A549 (cell line): Measurements from ENCODE around the gene TSNAX. TPM values are rescaled to one million over a fixed set of nuclear protein-coding genes. Genes with fewer than 3 reads are reported as not detected.

Experiments used
- ATAC-seq, 2 experiments: fragments of 200-7000 bp in 1 of 2; fragments of >200 bp in 1 of 2; cut with Nextera tagmentation in 1 of 2; cut with Tn5 transposase in 1 of 2; 3 replicates each; pipeline versions ENCODE4 v1.8.0 to v1.9.1; 2018 to 2020; ENCODE audit warnings: mild to moderate bottlenecking in 1 of 2, moderate library complexity in 1 of 2
- CTCF ChIA-PET: fragments of 300-600 bp; sonication (Branson Sonifier 250); formaldehyde crosslinking; extraction: SDS; loops from one replicate; lab custom pipeline; 2021; ENCODE audit warnings: antibody characterized with exemption, inconsistent platforms; lab: Yijun Ruan, JAX
- POLR2A ChIA-PET: fragments of 350-600 bp; formaldehyde crosslinking; extraction: SDS; loops from one replicate; lab custom pipeline; 2021; ENCODE audit warnings: antibody characterized with exemption, inconsistent platforms; lab: Yijun Ruan, JAX
- DNase-seq, 2 experiments: peaks; one replicate each; pipeline versions ENCODE4 v3.0.0 to v3.0.0-alpha.2; 2011 to 2016; ENCODE audit warnings: low read depth in 1 of 2, low spot score in 1 of 2
- FAIRE-seq: peaks from 2 replicates; lab custom pipeline; 2011; peaks lifted over from hg19 to GRCh38; lab: Jason Lieb, UNC
- H3K27ac ChIP-seq, 2 experiments: fragments of >200 bp; sonication (Bioruptor Twin); formaldehyde crosslinking; 3 replicates each; pipeline ENCODE4 v1.5.1; 2016 to 2017
- H3K4me1 ChIP-seq: fragments of >200 bp; sonication (Bioruptor Twin); formaldehyde crosslinking; 3 replicates; pipeline ENCODE4 v1.6.1; 2016
- H3K4me2 ChIP-seq: fragments of >200 bp; sonication (Bioruptor Twin); formaldehyde crosslinking; 3 replicates; pipeline ENCODE4 v1.6.1; 2016
- H3K4me3 ChIP-seq: fragments of >200 bp; sonication (Bioruptor Twin); formaldehyde crosslinking; 3 replicates; pipeline ENCODE4 v1.5.1; 2016
- H3K9me3 ChIP-seq: fragments of >200 bp; sonication (Bioruptor Twin); formaldehyde crosslinking; 3 replicates; pipeline ENCODE4 v1.6.1; 2016
- BHLHE40 ChIP-seq: IDR thresholded peaks from 2 replicates; pipeline ENCODE4 v1.6.1; 2012; ENCODE audit warnings: low read depth, low read length, inconsistent platforms
- CBX2 ChIP-seq: fragments of 200-600 bp; sonication (generic); IDR thresholded peaks from 2 replicates; pipeline ENCODE4 v1.6.1; 2016; ENCODE audit warnings: low read depth, mild to moderate bottlenecking, borderline replicate concordance
- CEBPB ChIP-seq, 2 experiments: fragments of >200 bp in 1 of 2; sonication (Bioruptor Twin) in 1 of 2; formaldehyde crosslinking in 1 of 2; IDR thresholded peaks; 2 replicates each; pipeline ENCODE4 v1.6.1; 2012 to 2016
- EHMT2 ChIP-seq: fragments of 200-600 bp; sonication (generic); IDR thresholded peaks from 2 replicates; pipeline ENCODE4 v1.6.1; 2016; ENCODE audit warnings: antibody characterized with exemption, low read depth, mild to moderate bottlenecking, moderate library complexity
- FOSB ChIP-seq: fragments of 250-450 bp; sonication (Bioruptor Pico); IDR thresholded peaks from 2 replicates; pipeline ENCODE4 v1.5.0; 2020; ENCODE audit warnings: mild to moderate bottlenecking, moderate library complexity
- FOSL2 ChIP-seq, 2 experiments: fragments of 450-650 bp in 1 of 2; fragments of >200 bp in 1 of 2; sonication (Bioruptor Twin) in 1 of 2; formaldehyde crosslinking; IDR thresholded peaks; 2 replicates each; pipeline versions ENCODE4 v1.5.0 to v1.6.1; 2016 to 2020; ENCODE audit warnings: mild to moderate bottlenecking in 1 of 2, moderate library complexity in 1 of 2
- HOXB5 ChIP-seq: fragments of 250-450 bp; sonication (Bioruptor Pico); IDR thresholded peaks from 2 replicates; pipeline ENCODE4 v1.5.0; 2020; ENCODE audit warnings: mild to moderate bottlenecking, moderate library complexity
- JUN ChIP-seq, 2 experiments: fragments of >200 bp; sonication (Bioruptor Twin); formaldehyde crosslinking; IDR thresholded peaks; 2 replicates in 1 of 2; 3 replicates in 1 of 2; pipeline ENCODE4 v1.6.1; 2016 to 2017
- KDM1A ChIP-seq: fragments of 200-600 bp; sonication (generic); IDR thresholded peaks from 2 replicates; pipeline ENCODE4 v1.6.1; 2016; ENCODE audit warnings: low read depth, mild to moderate bottlenecking
- MAFK ChIP-seq: fragments of 450-650 bp; IDR thresholded peaks from 2 replicates; pipeline ENCODE4 v1.6.1; 2014; ENCODE audit not compliant: partially characterized antibody
- MAZ ChIP-seq: fragments of 150-350 bp; IDR thresholded peaks from 2 replicates; pipeline ENCODE4 v1.6.1; 2014; ENCODE audit warnings: antibody characterized with exemption, low read depth, low read length, borderline replicate concordance
- NR3C1 ChIP-seq: fragments of >200 bp; sonication (Bioruptor Twin); formaldehyde crosslinking; IDR thresholded peaks from 3 replicates; pipeline ENCODE4 v1.6.1; 2017
- POLR2A ChIP-seq: IDR thresholded peaks from 2 replicates; pipeline ENCODE4 v1.6.1; 2012; ENCODE audit warnings: mild to moderate bottlenecking, low read length
- POLR2AphosphoS2 ChIP-seq: conservative IDR thresholded peaks from 2 replicates; pipeline ENCODE4 v1.6.1; 2012; ENCODE audit warnings: low read length, improper control_type of control experiment, inconsistent platforms
- RAD21 ChIP-seq, 2 experiments: fragments of >200 bp in 1 of 2; sonication (Bioruptor Twin) in 1 of 2; formaldehyde crosslinking in 1 of 2; IDR thresholded peaks in 1 of 2; conservative IDR thresholded peaks in 1 of 2; 2 replicates in 1 of 2; 3 replicates in 1 of 2; pipeline ENCODE4 v1.6.1; 2012 to 2018; ENCODE audit warnings: inconsistent platforms in 1 of 2
- RCOR1 ChIP-seq: fragments of 150-350 bp; IDR thresholded peaks from 2 replicates; pipeline ENCODE4 v1.6.1; 2014; ENCODE audit warnings: antibody characterized with exemption, low read length, low read depth
- RNF2 ChIP-seq: fragments of 200-600 bp; sonication (generic); IDR thresholded peaks from 2 replicates; pipeline ENCODE4 v1.6.1; 2016; ENCODE audit warnings: low read depth, mild to moderate bottlenecking, antibody characterized with exemption, moderate library complexity, borderline replicate concordance
- SMC3 ChIP-seq: fragments of >200 bp; sonication (Bioruptor Twin); formaldehyde crosslinking; IDR thresholded peaks from 3 replicates; pipeline ENCODE4 v1.6.1; 2018; ENCODE audit warnings: inconsistent platforms
- SREBF2 ChIP-seq: fragments of 450-650 bp; IDR thresholded peaks from 2 replicates; pipeline ENCODE4 v1.6.1; 2014; ENCODE audit warnings: mild to moderate bottlenecking, moderate library complexity
- TP53 ChIP-seq: fragments of 250-450 bp; sonication (Bioruptor Pico); IDR thresholded peaks from 2 replicates; pipeline ENCODE4 v1.5.0; 2021; ENCODE audit warnings: mild to moderate bottlenecking, moderate library complexity
- WGBS: methylation state at CpG from one replicate; pipeline ENCODE4 v1.1.6; 2017; ENCODE audit errors: missing lambda C conversion rate; 5-methylcytosine and 5-hydroxymethylcytosine counted together
- polyA plus RNA-seq, 4 experiments: library from polyadenylated mRNA; depleted of rRNA in 3 of 4; stranded (reverse); fragments of >200 nt; fragmentation: RNase III in 1 of 4; extraction: RNeasy Plus Mini Kit Qiagen cat#74134 plus additional on column Dnase treatment in 1 of 4; gene quantifications; 2 replicates in 3 of 4; 3 replicates in 1 of 4; pipeline ENCODE4 v1.2.3, GENCODE V29; 2011 to 2017
- TF ChIP-seq, protein P1 (sequence below): fragments of 150-350 bp; IDR thresholded peaks from 2 replicates; pipeline ENCODE4 v1.6.1; 2014; ENCODE audit warnings: low read depth, mild to moderate bottlenecking, low read length
- TF ChIP-seq, protein P2 (sequence below): fragments of >200 bp; sonication (Bioruptor Twin); formaldehyde crosslinking; IDR thresholded peaks from 3 replicates; pipeline ENCODE4 v1.5.1; 2016
- TF ChIP-seq, protein P3 (sequence below): fragments of 250-450 bp; sonication (Bioruptor Pico); IDR thresholded peaks from 2 replicates; pipeline ENCODE4 v1.5.0; 2020; ENCODE audit warnings: low read depth, mild to moderate bottlenecking, moderate library complexity

The TSNAX gene
- polyA plus RNA-seq, 2 of the 4 experiments (the other 2 are of a cell fraction): 48.5 to 58.3 TPM

DNA sequence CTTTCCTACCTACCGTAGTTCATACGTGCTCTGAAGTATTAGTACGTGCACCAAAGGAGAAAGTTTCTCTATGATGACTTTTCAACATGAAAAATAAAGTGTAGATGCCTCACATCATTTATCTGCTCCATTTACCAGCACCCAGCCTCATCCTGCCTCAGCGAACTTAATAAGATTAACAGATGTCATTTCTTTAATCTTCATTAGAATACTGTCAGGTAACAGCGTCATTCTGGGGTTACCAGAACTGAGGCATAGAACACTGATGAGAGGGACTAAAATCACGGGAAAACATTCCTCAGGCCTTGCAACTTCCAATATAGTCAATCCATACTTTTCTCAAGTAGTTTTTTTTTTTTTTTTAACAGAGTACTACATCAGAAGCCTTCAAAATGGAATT, 54.9 kb downstream of the TSNAX start:
- CTCF ChIA-PET: interaction anchor here (1.0 to 1.3 kb wide), 2 partner anchors 8 to 25 kb away, joined by 3 read pairs; no protein-coding TSS in a partner anchor
- DNase-seq: no peak
- H3K4me2 ChIP-seq: no peak overlapping the region
- no peak for FAIRE-seq
- peak overlapping the region; percentile 11 to 50; a peak in 3 of 6 replicates for H3K27ac ChIP-seq
- POLR2A ChIA-PET: no interaction called here
- no peaks in the 10 kb centered on the region for H3K9me3 ChIP-seq
- no peak for TF ChIP-seq MAFK
- no peak for TF ChIP-seq EHMT2
- TF ChIP-seq TP53 (CRISPR knock-in tag): no peak
- TF ChIP-seq, protein P1, sequence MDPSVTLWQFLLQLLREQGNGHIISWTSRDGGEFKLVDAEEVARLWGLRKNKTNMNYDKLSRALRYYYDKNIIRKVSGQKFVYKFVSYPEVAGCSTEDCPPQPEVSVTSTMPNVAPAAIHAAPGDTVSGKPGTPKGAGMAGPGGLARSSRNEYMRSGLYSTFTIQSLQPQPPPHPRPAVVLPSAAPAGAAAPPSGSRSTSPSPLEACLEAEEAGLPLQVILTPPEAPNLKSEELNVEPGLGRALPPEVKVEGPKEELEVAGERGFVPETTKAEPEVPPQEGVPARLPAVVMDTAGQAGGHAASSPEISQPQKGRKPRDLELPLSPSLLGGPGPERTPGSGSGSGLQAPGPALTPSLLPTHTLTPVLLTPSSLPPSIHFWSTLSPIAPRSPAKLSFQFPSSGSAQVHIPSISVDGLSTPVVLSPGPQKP: no peak
- no peak for TF ChIP-seq KDM1A
- TF ChIP-seq HOXB5 (CRISPR knock-in tag): no peak
- no peak for TF ChIP-seq RNF2
- TF ChIP-seq BHLHE40: no peak
- no peak for TF ChIP-seq NR3C1
- no peak for TF ChIP-seq POLR2A
- no peak for TF ChIP-seq FOSB
- no peak for TF ChIP-seq RAD21 (conservative IDR thresholded peaks at IDR 0.05 in 1 of 2, IDR thresholded peaks at IDR 0.05 in 1 of 2)
- TF ChIP-seq, protein P2, sequence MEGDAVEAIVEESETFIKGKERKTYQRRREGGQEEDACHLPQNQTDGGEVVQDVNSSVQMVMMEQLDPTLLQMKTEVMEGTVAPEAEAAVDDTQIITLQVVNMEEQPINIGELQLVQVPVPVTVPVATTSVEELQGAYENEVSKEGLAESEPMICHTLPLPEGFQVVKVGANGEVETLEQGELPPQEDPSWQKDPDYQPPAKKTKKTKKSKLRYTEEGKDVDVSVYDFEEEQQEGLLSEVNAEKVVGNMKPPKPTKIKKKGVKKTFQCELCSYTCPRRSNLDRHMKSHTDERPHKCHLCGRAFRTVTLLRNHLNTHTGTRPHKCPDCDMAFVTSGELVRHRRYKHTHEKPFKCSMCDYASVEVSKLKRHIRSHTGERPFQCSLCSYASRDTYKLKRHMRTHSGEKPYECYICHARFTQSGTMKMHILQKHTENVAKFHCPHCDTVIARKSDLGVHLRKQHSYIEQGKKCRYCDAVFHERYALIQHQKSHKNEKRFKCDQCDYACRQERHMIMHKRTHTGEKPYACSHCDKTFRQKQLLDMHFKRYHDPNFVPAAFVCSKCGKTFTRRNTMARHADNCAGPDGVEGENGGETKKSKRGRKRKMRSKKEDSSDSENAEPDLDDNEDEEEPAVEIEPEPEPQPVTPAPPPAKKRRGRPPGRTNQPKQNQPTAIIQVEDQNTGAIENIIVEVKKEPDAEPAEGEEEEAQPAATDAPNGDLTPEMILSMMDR: no peak
- TF ChIP-seq MAZ: no peak
- no peak for TF ChIP-seq FOSL2 (IDR thresholded peaks at IDR 0.05)
- TF ChIP-seq FOSL2 (CRISPR knock-in tag; IDR thresholded peaks at IDR 0.05): no peak
- no peak for TF ChIP-seq CEBPB (IDR thresholded peaks at IDR 0.05)
- TF ChIP-seq JUN (IDR thresholded peaks at IDR 0.05): no peak
- no peak for TF ChIP-seq RCOR1
- TF ChIP-seq POLR2AphosphoS2: no peak
- no peak for TF ChIP-seq CBX2
- TF ChIP-seq, all 56 proteins: peak for 0
- ATAC-seq: no peak
- no peak overlapping the region for H3K4me3 ChIP-seq
- H3K4me1 ChIP-seq: peaks cover 20% of the 10 kb centered on the region
- 86% methylated on average over 6 of the region's 6 CpGs for WGBS

DNA sequence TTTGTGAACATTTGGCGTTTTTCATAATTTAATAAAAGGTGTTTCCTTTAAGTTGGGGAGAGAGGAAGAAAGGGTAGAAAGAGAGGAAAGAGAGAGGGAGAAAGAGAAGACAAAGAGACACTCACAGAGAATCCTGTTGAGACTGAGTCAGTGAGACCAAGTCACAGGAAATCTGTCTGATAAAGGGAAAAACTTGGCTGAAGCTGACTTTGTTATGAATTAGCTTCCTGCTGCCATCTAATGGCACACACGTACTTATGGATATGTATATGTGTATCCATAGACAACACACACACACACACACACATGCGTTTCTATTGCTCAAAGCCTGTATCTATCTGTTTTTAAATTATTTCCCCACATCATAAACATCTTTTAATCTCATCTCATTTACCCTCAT, 55.6 kb downstream of the TSNAX start:
- Histone ChIP-seq H3K4me2 (peak overlapping the region; percentile 37; the same call in 2 of the 3 replicates), H3K27ac (peak overlapping the region; percentile 25 to 36; a peak in 3 of 6 replicates), H3K4me3 (no peak overlapping the region), H3K9me3 (no peaks in the 10 kb centered on the region), H3K4me1 (peaks cover 20% of the 10 kb centered on the region)
- FAIRE-seq (peak; percentile 86), DNase-seq (peak; percentile 67 to 86), ATAC-seq (peak; percentile 88 to 90)
- TF ChIP-seq, protein P2: peak; percentile 69
- TF ChIP-seq SMC3 (peak; percentile 74), FOSL2 (IDR thresholded peaks at IDR 0.05) (no peak), FOSL2 (CRISPR knock-in tag; IDR thresholded peaks at IDR 0.05) (0 out of 2 replicates have a peak, but pooled peaks have one; percentile 12), NR3C1 (no peak), MAFK (no peak), SREBF2 (no peak), RAD21 (conservative IDR thresholded peaks at IDR 0.05 in 1 of 2, IDR thresholded peaks at IDR 0.05 in 1 of 2) (peak; percentile 78)
- TF ChIP-seq, protein P3, sequence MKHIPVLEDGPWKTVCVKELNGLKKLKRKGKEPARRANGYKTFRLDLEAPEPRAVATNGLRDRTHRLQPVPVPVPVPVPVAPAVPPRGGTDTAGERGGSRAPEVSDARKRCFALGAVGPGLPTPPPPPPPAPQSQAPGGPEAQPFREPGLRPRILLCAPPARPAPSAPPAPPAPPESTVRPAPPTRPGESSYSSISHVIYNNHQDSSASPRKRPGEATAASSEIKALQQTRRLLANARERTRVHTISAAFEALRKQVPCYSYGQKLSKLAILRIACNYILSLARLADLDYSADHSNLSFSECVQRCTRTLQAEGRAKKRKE (CRISPR knock-in tag): no peak
- 14% methylated on average over 3 of the region's 3 CpGs for WGBS
- ChIA-PET POLR2A (interaction anchor here (1.0 to 1.2 kb wide), 3 partner anchors 165 to 246 kb away, joined by 5 to 6 read pairs (median 5); partner anchors contain the start of genes EXOC8 and SPRTN), CTCF (interaction anchor here (0.6 to 2.1 kb wide), 27 partner anchors 9 to 950 kb away, joined by 3 to 11 read pairs (median 4); partner anchors contain the start of gene TSNAX)
